Germinal center (tissue), 1 donor: Measurements from ENCODE around the gene ABHD16B.

ENCODE experiments used
- DNase-seq: peaks from one replicate; pipeline ENCODE4 v3.0.0; 2012; ENCODE audit warnings: mixed read lengths, low spot score

Gene ABHD16B

DNA sequence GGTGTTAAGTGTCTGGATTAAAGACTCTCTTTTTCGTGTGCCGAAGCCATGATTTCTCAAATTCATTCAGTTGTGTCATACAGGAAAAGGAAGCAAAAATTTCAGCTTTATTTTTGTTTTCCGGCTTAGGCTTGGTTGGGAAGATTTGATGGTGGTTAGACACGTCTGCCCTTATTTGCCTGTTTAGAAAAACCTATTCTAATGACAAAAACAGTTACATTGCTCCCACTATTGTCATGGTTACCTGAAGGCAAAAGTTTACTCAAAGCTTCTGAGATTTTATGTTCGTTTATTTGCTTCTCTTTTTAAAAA is 34.6 kb downstream of the ABHD16B start:
- no peak for DNase-seq

DNA sequence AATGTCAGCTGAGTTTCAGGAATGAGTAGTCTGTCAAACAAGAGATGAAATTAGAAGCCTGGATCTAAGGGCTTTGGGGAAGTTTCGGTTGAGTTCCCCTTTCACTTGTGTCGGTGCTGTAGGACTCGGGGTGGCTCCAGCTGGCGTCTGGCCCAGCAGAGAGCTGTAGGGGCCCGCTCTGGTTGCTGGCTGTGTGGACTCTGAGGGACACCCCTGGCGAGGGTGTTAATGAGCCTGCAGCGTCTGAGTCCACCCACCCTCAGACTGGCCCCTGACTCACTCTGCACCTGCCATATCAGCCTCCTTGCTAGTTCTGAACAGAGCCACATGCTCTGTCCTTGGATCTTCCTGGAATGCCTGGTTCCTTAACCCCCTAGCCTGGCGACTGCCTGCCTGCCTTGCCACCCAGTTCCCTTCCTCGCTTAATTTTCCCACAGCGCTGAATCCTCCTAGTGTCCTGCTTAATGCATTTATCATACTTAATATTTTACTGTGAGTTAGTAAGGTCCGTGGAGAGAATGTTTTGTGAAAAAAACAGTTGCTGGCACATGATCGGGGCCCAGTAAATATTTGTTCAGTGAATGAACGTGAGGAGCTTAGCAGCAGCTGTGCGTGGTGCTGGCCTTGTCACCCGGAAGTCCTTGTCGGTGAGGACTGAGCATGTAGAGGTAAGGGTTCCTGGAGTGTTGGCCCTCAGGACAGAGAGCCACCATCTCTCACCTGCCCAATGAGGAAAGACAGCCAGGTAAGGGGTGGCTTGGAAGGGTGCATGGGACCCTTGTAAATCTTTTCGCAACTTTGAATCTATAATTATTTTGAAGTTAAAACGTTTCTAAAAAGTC is 35.2 kb downstream of the ABHD16B start:
- peak; percentile 78 for DNase-seq

DNA sequence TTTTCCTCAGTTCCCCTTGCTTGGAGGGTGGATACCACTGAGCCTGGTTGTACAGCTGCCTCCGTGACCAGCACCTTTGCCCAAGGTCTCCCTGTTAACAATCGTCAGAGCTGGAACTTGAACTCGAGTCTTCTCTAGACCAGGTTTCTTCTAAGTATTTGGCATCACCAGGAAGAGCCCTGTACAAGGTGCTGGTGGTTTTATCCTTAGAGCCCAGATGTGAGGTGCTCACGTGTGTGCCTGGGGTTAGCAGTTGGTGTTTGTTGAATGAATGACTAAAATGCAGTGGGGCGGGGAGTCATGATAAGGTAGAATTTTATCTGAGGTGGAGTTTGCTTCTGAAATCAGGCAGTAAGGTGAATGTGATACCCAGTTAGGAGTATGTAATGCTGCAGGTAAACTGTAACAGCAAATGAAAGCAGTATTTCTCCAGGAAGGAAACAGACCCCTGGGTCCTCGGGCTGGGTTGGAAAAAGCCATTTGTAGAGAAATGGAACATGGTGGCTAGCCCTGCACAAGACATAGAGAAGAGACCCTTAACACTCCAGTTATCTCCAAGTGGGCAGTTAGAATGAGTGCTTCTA is 36.8 kb downstream of the ABHD16B start:
- DNase-seq: no peak

DNA sequence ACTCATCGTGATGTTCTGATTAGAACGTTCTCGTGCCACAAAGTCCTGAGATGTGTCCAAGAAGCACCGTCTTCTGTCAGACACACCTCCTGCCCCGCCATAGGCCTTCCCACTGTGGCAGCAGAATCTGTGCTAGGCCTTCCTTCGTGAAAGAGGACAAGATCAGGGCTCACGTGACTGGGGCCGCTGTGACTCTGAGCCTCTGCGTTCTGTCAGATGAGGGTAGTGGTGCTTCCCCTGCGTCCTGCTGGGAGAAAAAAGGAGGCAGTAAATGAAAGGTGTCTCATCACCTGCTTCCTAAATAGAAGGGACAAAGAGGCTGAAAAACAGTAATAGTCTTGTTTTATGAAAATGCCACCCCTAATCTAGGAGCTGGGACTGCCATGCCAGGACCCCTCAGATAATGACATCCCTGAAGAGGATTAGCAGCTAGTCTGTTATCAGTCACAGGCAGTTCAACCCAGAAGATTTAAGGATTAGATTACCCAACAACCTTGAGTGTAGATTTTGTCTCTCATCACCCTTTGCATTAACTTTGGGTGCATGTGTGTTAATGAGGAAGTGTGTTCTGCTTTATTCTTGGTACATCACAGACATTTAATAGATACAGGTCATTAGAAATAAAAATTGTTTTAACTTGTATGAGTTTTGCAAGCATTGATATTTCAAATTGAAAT is 37.7 kb downstream of the ABHD16B start:
- no peak for DNase-seq

DNA sequence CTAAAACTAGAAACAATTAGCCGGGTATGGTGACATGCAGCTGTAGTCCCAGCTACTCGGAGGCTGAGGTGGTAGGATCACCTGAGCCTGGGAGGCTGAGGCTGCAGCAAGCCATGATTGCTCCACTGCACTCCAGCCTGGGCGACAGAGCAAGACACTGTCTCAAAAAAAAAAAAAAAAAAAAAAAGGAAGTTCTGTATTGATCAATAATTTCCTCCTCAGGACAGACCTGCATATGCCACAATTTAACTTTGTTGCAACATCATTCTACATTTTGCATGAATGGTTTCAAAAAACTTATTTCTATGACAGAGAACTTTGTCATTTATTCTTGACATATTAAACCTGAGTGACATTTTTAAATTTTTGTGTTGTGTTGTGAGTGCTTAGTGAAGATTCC is 39.1 kb downstream of the ABHD16B start:
- DNase-seq: no peak

DNA sequence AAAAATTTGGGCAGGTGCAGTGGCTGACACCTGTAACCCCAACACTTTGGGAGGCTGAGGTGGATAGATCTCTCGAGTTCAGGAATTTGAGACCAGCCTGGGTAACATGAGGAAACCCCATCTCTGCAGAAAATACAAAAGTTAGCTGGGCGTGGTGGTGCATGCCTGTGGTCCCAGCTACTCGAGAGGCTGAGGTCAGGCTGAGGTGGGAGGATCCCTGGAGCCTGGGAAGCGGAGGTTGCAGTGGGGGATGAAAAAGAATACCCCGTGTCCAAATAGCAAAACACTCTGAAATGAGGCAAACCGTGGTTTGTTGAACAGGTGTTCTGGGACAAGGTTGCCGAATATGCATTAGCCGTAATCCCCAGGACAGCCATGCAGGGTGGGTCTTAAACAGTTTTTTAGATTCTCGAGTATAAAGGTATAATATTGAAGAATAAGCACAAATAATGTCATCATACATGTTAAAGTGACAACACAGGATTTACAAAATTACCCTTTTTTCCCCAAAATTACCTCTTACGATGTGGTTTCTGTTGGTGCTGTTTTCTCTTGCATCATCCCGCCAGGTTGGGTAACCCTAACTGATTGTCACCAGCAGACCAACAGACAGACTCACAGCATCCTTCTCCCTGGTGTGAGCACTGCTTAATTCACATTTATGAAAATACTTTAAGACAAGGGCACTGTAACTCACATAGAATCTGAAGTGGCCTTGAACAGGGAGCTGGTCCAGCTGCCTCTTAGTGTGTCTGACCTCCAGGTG is 42.7 kb downstream of the ABHD16B start:
- no peak for DNase-seq

DNA sequence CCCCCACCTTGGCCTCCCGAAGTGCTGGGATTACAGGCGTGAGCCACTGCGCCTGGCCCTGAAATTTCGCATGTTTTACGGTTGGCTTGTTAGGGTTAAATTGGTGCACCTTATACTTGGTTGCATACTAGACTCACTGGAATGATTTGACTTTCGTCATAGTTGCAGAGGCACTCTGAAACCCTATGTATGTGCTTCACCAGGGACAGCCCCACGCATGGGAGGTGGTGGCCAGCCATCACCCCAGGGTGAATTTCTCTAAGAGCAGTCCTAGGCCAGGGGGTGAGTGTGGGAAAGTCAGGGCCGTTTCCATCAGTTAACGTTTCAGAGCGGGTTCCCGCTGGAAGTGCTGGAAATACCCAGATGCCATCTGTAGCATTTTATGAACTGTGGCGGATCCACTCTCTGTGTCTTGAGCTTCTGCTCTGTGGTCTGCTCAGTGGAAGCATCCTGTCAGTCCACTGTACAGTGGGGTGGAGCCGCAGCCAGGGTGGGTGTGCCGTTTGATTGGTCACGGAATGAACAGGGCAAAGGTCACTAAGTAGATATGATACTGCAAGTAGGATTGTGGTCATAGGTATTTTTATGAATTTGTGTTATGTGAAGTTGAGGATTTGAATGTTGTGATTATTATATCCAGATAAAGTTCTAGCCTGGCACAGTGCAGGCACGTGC is 46.8 kb downstream of the ABHD16B start:
- DNase-seq: no peak

DNA sequence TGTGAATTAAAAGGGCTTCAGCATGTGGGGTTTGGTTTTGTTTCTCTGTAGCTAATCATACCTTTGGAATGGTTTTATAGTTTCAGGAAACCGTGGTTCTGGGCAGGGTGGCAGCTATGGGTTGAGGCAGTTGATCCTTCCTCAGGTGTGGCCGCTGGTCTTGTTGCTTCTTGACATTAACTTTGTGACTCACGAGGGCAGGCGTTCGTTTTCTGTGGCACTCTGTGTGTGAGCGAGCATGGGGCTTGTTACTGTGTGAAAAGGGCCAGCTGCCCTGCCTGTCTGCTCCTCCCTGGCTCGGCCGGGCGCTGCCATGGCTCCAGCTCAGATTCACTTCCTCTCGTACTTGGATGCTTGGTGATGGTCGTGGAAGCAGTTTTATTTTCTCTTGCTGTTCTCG is 49.9 kb downstream of the ABHD16B start:
- no peak for DNase-seq
